CD4-positive, alpha-beta T cell treated with Interleukin-21 for 1 hour (primary cell): ENCODE data around the gene SMS.
"Not testable (repeated sequence)": the region's sequence is repeated elsewhere in the genome, so short reads cannot be mapped to it uniquely, and the experiment has no call there.

ENCODE experiments used
- DNase-seq: peaks from one replicate; pipeline ENCODE4 v3.0.0-alpha.2; 2020

The SMS gene

DNA sequence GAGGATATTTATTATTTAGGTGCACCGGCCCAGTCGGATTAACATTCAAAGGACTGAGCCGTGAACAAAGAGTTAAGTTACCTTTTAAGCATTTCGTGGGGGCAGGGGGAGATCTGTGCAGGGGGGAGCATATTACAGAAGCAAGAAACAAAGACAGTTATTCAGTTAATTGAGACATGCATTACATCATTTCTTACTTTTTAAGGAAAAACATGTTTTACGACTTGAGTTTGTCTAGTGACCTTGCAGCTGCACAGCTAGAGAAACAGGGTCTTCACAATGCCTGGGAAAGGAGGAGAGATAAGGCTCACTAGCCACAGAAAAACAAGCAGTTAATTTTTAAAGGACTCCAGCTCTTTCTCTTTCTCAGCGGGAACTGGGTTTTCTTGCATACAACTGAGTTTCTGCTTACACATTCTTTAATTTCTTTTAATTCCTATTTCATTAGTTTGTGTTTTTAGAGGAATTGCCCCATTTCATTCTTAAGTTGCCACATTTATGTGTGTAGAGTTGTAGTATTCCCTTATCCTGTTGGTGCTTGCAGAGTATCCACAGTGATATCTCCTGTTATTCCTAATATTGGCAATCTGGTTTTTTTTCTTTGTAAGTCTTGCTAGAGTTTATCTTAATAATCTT is 12.8 kb downstream of the SMS start:
- not testable (repeated sequence) for DNase-seq

- DNase-seq, result no peak
These were observed 15.1 kb downstream of the SMS start for GRCh38 chrX:21955403-21956189.

- DNase-seq, result no peak
These were observed 16.3 kb downstream of the SMS start for GRCh38 chrX:21956783-21957182.

DNA sequence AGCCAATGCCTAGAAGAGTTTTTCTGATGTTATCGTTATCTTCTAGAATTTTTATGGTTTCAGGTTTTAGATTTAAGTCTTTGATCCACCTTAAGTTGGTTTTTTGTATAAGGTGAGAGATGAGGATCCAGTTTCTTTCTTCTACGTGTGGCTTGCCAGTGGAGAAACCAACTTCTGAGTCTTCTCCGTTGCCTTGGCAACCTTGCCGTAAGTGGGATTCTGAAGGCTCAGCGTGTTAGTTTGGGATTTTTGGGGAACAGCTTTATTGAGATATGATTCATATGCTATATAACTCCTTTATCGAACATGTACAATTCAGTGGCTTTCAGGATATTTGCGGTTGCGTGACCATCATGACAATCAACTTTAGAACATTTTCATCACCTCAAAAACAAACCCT is 17.7 kb downstream of the SMS start:
- DNase-seq, result no peak

DNA sequence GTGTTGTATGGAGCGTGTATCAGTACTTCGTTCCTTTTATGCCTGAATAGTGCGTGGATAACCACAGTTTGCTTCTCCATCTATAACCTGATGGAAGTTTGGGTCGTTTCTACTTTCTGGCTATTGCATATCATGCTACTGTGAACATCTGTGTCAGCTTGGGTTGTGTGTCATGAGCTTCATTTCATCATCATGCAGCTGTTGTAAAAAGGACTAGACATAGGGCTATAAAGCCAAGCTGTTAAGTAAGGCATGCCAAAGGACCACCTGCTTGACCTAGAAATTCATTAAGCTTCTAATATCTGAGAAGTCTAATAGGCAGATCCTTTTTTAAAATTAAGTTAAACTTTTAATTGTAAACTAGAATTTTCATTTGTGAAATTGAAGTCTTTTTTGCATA is 18.4 kb downstream of the SMS start:
- no peak for DNase-seq

DNA sequence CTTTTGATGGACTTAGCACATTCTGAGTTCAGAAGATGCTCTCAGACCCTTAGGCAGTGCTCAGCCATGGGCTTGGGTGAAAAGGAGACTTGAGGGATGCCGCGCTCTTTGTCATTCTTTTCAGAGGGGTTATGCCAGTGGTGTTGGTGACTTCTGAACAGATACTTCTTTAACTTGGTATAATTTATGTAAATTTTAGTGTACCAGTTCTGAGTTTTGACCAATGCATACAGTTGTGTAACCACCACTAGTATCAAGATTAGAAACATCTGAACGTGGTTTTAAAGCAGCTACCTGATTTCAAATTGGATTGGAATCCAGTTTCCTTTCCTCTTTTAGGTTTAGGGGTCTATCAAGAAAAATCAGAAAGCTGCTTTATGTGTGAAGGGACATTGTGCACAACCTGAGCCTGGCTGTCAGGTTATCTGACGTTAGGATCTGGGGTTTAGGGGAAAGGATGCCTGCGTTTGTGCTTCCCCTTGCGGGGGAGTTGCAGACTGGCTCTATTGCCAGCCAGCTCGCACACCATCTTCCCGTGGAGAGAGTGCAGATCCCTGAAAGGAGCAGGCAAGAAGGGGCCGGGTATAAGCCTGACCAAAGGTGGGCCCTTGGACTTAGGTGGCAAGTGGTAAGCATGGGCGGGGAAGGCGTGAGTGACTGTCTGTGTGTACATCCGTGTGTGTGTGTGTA is 19.0 kb downstream of the SMS start:
- DNase-seq, result no peak

DNA sequence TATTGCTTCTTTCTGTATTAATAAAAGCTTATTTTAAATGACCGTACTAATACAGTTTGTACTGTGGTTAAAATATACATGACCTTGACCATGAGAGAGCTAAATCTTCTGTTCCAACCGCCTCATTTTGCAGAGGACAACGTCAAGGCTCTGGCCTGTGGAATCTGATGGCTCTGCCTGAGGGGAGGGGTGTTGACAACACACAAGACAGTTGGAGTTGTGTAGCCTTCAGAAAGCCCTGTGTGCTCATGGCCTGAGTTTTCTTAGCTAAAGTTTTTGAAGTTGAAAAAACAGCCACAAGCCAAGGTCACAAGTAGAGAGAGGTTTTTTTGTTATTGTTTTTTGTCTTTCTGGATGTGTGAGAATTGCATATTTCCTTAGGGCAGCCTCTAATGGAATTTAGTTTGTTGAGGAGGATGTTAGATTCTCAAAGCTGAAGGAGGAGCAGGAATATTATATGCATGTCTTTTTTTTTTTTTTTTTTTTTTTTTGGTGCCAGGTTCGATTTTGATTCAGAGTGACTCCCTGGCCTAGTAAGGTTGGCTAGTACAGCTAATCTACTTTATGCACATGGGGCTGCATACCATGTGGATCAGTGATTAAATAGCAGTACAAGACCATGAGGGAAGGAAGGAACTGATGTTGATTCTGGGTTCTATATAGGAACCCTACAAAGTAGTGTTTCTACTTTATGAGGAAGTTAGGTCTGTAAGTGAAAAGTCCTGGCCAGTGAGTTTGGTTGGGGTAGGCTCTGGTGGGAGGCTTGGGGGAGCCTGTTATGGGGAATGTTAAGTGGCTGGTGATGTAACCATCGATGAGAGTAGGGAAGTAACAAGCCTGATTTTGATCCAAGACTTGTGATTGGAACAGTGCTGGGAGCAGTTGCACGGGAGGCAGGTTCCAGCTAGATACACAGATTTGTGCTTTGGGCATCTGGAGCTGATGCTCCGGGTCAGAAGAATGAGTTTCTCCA is 20.3 kb downstream of the SMS start:
- DNase-seq, result no peak

- DNase-seq, result no peak
These were observed 21.9 kb downstream of the SMS start for GRCh38 chrX:21962361-21962760.

DNA sequence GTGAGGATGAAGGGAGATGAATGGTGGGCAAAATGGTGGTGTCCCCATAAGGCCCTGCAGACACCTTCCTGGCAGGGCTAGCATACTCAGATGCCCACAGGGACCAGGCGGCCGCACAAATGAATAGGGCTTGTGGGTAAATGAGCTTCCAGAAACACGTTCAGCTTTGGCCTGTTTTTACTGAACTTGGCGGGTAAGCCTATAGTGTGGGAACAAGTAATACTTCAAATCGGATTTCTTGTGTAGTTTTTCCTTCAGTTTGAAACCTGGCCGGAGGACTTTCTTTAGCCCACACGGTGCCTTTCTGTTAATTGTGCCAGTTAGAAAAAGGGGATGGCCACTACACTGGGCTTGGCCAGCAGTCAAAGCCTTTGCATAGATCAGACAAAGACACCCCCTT is 22.8 kb downstream of the SMS start:
- DNase-seq, result no peak

DNA sequence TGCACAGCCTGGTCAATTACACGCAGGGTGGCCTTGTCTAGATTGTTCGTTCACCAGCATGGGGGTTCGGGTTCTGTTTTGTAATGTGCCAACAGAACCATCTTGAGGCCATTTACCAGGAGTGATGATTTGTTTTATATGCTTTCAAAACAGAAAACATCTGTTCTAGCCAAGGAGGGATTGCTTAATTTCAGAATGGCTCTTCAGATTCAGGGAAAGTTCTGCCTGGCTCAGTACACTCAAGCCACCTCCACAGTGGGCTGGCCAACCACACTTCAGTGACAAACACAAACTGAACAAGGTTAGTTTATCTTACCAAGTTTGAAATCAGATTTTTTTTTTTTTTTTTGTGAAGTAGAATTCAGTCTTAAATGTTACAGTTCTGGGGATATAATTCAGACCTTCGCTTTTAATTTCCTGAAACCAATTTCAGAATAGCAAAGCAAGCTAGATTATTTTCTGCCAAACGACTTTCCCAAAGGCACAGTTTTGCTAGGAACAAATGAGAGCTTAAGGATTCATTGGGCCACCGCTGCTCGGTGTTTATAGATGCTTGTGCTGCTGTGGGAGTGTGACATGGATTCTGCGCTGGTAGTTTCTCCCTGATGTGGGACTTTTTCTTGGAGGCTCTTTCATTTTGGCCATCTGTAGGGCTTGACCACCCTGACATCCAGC is 23.4 kb downstream of the SMS start:
- no peak for DNase-seq

DNA sequence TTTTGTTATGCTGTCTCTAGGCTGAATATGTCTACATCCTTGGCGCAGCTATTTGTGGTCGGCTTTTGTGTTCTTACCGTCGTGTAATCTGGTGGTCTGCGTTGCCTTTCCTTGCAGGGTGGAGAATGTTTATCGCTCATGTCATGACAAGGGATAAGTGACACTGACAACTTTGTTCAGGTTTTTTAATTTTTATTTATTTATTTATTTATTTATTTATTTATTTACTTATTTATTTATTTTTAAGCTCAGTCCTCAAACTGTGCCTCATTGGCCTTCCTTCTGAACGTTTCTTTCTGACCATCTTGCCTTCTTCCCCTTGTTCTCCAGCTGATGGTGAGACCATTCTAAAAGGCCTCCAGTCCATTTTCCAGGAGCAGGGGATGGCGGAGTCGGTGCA is 26.4 kb downstream of the SMS start:
- no peak for DNase-seq

GRCh38 chrX:21968333-21968732 is 27.8 kb downstream of the SMS start:
- DNase-seq, result no peak

DNA sequence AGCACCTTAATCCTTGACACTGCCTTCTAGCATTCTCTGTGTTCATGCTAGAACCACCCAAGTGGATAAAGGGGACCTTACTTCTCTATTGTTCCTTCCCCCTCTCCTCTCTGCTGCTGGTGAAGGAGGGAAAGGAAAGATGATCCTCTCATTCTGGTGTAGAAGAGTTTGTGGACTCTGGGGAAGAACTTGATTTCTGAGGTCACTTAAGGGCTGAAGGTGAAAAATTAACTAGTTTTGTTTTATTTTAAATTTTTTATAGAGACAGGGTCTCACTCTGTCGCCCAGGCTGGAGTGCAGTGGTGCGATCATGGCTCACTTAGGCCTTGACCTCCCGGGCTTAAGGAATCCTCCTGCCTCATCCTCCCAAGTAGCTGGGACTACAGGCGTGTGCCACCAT is 29.8 kb downstream of the SMS start:
- DNase-seq, result no peak

DNA sequence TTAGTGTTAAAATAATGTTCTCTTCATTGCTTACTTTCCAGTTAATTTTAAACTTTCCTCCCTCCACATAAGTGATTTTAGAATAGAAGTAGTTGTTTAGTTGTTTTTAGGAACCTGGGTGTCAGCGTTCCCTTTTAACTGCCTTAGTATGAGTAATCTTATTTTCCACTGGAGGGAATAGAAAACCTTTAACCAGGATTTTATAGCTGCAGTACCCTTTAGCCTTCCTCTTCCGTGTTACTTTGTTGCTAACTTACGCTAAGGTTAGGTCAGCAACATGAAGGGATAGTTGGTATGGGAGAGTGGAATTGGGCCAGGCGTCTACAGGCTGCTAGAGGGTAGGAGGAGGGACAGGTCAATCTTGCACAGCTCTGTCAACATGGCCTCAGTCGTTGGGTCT is 31.5 kb downstream of the SMS start:
- no peak for DNase-seq

GRCh38 chrX:21972721-21973120 is 32.2 kb downstream of the SMS start:
- DNase-seq, result peak; percentile 51

- DNase-seq, result no peak
These were observed 33.0 kb downstream of the SMS start for GRCh38 chrX:21973321-21974010.

- DNase-seq, result peak; percentile 9
These were observed 33.5 kb downstream of the SMS start for GRCh38 chrX:21974011-21974385.

GRCh38 chrX:21975242-21975641 is 34.7 kb downstream of the SMS start:
- no peak for DNase-seq

- no peak for DNase-seq
These were observed 35.3 kb downstream of the SMS start for GRCh38 chrX:21975812-21976211.

DNA sequence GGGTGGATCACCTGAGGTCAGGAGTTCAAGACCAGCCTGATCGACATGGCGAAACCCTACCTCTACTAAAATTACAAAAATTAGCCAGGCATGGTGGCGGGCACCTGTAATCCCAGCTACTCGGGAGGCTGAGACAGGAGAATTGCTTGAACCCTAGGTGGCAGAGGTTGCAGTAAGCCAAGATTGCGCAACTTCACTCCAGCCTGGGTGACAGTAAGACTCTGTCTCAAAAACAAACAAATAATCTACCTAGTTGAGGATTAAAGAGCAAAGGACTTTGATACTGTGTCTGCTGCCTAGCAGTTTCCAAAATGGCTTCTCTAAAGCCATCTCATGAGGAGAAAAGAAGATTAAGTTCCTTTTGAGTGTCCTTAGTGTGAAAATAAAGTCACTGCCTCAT is 37.8 kb downstream of the SMS start:
- DNase-seq, result no peak

DNA sequence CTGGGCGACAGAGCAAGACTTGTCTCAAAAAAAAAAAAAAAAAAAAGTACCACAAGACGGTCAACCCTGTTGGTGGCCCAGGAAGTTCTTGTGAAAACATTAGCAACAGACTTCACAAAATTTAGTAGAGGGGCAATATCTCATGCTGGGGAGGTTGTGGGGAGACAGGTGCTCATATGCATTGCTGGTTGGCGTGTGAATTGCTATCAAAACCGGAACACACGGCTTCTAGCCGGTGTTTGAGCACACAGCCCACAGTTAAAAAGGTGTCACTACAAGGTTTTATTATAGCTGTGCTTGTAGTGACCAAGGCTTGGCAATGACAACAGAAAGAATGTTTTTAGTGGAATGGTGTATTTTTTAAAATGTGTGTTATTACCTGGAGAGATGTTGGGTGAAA is 41.8 kb downstream of the SMS start:
- DNase-seq, result no peak

DNA sequence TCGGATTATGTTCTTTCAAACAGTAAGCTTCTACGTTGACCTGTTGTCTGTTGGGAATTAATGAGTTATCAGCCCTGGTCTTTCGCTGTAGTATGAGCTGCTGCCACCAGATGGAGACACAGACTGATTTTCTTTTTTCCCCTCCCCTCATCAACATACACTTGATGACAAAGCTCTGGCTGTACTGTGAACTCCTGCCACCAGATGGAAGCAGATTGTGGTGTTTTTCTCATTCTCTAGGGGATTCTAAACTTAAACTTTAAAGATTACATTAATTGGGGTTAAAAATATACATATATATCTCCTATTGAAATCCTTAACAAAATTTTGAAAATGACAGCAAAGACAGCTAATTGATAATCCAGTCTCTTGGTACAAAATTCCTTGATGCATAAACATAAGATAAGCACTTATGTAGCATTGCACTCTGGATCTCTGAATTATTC is 44.8 kb downstream of the SMS start:
- peak; percentile 77 for DNase-seq
